ENCODE data around the gene LMO4.

DNA sequence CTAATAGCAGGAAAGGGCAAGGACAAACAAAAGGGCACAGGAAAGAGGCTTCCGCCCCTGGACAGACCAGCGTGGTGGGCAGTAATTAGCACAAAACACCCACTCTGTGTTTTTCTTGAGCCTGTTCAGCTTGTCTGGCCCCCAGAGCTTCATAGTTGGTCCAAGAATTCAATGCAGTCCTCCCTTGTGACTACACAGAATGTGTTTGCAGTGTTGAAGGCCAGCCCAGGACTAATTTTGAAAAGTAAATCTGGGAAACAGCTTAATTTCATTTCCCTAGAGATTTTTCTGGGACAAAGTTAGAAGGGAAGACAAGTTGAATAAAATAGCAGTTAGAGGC, 49.2 kb upstream of the LMO4 start:
- TF ChIP-seq POLR2A (IDR thresholded peaks at IDR 0.05) (no peak), POLR2AphosphoS5 (IDR thresholded peaks at IDR 0.05) (no peak), EP300 (IDR thresholded peaks at IDR 0.05) (no peak)
- TF ChIP-seq, protein P1, sequence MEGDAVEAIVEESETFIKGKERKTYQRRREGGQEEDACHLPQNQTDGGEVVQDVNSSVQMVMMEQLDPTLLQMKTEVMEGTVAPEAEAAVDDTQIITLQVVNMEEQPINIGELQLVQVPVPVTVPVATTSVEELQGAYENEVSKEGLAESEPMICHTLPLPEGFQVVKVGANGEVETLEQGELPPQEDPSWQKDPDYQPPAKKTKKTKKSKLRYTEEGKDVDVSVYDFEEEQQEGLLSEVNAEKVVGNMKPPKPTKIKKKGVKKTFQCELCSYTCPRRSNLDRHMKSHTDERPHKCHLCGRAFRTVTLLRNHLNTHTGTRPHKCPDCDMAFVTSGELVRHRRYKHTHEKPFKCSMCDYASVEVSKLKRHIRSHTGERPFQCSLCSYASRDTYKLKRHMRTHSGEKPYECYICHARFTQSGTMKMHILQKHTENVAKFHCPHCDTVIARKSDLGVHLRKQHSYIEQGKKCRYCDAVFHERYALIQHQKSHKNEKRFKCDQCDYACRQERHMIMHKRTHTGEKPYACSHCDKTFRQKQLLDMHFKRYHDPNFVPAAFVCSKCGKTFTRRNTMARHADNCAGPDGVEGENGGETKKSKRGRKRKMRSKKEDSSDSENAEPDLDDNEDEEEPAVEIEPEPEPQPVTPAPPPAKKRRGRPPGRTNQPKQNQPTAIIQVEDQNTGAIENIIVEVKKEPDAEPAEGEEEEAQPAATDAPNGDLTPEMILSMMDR (IDR thresholded peaks at IDR 0.05), result no peak

Data from suprapubic skin (tissue), 4 donors.